GM21619 (cell line): ENCODE data around the gene RAB8A.

Source experiments
- ATAC-seq: cut with Tn5 transposase; IDR thresholded peaks from one replicate; pipeline ENCODE4 v1.9.1; 2021; ENCODE audit not compliant: unreplicated experiment

Gene RAB8A

DNA sequence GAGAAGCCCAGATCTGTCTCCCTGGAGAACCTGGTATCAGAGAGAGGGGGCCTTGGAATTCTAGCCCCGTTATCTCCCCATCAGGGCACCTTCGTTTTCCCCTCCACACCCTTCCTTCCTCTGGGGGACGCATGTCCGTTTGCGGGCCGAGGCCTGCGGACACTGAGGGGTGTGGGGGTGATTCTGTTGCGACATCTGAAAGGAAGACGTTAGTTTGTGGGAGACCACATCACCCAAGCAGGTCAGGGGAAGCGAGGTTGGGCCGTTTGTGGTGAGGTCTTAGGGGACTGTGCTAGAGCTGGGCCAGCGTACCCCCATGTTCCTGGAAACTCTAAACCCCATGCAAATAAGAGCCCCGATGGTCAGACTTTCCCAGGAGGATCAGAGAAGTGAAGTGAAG lies 28.1 kb downstream of the RAB8A start:
- no peak for ATAC-seq

DNA sequence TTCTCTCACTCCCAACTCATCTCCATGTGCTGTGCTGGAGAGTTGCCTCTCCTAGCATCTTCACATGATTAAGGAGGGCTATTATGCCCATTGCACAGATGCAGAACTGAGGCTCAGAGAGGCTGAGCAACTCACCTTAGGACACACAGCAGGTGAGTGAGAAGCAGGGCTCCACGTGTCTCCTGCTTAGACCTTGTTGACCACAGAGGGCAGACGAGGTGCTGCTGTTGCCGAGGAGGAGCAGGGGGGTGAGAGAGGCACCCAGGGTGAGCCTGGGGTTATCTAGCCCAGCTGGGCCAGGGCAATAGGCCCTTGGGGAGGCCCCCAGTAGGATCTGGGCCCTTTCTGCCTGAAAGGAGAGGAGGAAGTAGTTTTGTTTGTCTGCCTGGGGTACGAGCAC lies 29.4 kb downstream of the RAB8A start:
- no peak for ATAC-seq

DNA sequence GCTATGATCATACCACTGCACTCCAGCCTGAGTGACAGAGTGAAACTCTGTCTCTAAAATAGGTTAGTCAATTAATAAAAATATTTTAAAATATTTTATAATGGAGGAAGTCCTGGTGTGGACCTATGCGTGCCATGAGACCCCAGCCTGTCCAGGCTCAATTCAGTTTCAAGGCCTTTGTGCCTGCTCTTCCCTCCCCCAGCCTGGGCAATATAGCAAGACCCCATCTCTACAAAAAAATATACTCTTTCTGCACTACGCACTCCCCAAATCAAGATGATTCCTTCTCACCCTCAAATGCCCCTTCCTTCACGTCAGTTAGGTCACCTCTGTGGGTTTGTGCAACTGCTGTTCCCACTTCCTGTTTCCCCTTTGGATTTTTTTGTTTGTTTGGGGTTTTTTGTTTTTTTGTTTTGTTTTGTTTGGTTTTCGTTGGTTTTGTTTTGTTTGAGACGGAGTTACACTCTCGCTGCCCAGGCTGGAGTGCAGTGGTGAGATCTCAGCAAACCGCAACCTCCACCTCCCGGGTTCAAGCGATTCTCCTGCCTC lies 30.4 kb downstream of the RAB8A start:
- ATAC-seq, result no peak

DNA sequence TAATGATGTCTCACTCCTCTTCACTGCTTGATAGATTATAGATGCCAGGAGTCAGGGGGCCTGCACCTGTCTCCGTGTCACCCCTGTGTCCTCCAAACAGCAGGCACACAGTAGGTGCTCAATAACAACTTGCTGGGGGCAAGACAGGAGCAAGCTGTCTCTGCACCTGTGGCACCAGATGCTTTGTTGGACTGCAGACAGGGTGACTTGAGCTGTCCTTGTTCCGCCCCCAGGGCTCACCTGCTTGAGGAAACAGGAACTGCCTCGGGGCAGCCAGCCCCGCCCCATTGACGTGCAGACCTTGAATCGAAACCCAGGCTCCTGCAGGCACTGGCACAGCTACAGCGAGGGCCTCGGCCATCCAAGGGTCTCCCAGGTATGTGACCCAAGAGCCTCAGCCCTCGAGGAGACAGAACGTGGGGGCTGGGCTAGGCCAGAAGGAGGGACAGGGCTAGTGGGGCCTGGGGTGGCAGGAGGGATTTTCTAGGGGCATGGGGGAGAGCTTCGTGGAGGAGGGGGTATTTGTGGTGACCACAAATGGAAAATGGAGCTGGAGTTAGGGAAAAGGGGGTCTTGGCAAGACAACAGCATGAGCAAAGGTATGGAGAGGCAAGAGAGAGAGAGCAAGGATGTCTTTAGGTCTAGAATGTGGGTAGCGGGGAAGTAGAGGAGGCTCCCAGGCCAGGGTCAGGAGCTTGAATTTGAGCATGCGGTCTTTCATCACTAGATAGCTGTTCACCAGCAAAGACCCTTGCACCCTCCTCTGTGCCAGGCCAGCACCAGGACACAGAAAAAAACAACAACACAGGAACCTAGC lies 31.9 kb downstream of the RAB8A start, which contains the start of gene HSH2D:
Gene HSH2D, plus strand, starts transcription at position 287 of the 817 bp plus-strand sequence. CDS start 5,066 bp downstream, outside the sequence.
- peak; percentile 46 for ATAC-seq

DNA sequence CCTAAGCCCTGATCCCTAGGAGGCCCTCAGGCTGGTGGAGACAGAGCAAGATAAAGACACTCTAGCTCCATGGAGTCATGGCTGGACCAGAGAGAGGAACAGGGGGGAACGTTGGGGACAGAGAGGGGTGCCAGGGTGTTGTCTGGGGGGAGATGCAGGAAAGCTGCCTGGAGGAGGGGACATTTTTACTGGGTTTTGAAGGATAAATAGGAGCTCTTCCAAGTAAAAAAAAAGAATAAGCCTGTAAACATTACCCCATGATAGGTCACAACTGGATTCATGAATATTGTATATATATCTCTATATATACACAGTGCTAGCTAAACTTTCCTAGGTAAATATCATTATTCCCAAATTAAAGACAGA lies 32.5 kb downstream of the RAB8A start:
- no peak for ATAC-seq

DNA sequence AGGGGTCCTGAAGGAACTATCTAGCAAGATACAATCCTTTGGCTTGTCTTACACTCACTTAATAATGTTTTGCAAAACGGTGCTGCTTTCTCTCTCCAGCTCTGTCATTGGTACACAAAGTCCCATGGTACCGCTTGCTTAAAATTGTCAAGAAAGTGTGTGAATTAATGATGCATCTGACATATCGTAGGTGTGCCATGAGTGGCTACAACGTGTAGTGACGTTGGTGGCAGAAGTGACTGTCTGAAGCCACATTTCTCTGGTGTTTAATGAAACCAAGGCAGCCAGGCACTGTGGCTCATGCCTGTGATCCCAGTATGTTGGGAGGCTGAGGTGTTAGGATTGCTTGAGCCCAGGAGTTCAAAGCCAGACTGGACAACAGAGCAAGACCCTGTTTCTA lies 34.4 kb downstream of the RAB8A start:
- ATAC-seq, result no peak

DNA sequence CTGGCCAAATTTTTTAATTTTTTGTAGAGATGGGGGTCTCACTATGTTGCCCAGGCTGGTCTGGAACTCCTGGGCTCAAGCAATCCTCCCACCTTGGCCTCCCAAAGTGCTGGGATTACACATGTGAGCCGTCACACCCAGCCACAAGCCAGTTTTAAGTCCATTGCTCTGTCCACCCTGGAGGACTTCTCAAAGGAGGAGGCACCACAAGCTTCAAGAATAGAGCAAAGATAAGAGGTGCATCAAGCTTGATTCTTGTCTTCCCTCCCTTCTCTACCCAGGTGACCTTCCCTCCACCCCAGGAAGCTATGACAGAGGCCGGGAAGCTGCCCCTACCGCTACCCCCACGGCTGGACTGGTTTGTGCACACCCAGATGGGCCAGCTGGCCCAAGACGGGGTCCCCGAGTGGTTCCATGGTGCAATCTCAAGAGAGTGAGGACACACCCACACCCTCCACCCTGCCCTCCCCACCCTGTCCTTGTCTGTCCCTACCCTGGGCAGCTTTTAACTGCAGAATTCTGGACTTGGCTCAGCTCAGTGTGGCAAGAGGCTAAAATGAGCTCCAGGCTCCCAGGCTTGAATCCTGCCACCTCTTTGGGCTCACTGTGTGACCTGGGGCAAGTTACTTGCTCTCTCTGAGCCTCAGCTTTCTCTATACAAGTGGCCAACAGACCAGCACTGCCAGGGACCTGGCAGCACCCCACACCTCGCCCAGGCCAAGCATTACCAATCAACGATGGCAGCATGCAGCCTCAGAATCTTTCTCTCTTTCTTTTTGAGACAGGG lies 36.9 kb downstream of the RAB8A start:
- ATAC-seq, result no peak

DNA sequence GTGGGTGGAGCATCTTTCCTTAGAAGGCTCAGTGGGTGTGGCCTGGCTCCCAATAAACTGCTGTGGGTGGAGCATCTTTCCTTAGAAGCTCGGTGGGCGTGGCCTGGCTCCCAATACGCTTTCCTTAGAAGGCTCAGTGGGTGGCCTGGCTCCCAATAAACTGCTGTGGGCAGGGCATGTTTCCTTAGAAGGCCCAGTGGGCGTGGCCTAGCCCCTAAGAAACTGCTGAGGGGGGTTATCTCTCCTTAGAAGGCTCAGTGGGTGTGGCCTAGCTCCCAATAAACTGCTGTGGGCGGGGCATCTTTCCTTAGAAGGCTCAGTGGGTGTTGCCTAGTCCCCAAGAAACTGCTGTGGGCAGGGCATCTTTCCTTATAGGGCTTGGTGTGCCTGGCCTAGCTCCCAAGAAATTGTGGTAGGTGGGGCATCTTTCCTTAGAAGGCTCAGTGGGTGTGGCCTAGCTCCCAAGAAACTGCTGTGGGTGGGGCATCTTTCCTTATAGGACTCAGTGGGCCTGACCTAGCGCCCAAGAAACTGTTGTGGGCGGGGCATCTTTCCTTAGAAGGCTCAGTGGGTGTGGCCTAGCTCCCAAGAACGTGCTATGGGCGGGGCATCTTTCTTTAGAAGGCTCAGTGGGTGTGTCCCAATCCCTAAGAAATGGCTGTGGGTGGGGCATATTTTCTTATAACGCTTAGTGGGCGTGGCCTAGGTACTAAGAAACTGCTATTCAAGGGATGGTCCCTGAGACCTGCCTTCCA lies 42.1 kb downstream of the RAB8A start:
- no peak for ATAC-seq

DNA sequence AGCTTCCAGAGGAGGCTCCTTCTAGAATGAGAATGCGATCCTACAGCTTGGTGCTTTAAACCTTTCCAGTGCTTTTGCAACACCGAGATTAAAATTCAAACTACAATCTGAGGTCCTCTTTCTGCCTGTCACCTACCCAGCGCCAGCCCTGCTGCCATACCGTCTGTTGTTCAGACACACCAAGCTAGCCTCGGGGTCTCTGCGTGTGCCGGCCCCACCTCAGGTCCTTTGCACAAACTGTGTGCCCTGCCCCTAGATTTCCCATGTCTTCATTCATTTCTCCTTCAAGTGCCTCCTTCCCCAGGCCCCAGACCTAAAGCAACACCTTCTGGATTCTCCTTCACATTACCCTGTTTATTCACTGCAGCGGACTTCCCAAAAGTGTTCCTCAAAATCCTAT lies 42.9 kb downstream of the RAB8A start:
- no peak for ATAC-seq

DNA sequence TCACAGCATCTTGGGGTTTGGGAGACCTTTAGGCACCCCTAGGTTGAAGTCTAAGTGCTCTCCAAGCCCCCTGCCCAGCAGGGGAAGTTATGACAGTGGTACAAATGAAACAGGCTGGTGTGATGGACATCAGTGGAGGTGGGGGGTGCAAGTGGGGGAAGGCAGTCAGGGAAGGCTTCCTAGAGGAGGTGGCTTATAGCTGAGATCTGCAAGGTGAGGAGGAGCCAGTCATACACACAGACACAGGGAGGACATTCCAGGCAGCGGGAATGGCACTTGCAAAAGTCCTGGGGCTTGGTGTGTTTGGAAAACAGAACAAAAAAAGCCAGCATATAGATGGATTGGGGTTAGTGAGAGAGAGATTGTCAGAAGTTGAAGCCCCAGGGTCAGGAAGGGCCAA lies 43.4 kb downstream of the RAB8A start:
- ATAC-seq, result no peak

DNA sequence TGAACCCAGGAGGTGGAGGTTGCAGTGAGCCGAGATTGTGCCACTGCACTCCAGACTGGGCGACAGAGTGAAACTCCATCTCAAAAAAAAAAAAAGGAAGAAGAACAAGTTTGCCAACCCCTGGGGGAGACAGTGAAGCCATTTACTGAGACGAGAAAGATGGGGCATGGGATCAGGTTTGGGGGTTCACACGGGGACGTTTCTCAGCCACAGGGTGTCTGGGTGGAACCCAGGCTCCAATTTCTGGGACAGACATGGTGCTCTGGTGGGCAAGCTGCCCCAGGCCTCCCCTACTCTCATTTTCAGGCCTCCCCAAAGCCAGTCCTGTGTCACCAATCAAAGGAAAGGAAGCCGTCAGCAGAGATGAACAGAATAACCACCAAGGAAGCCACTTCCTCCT lies 45.2 kb downstream of the RAB8A start:
- no peak for ATAC-seq

DNA sequence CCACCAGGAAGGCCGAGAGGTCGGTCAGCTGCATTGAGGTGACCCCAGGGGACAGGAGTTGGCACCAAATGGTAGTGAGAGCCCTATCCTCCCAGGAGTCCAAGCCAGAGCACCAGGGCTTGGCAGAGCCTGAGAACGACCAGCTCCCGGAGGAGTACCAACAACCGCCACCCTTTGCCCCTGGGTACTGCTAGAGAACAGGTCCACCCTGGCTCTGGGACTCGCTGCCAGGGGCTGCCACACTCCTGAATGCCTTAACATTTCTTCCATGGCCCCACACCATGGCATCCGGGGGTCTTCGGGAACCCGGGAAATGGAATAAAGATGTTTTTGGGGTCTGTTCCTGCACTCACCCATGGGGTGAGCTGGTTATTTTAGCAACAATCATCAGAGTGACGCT lies 45.9 kb downstream of the RAB8A start:
- ATAC-seq, result no peak

DNA sequence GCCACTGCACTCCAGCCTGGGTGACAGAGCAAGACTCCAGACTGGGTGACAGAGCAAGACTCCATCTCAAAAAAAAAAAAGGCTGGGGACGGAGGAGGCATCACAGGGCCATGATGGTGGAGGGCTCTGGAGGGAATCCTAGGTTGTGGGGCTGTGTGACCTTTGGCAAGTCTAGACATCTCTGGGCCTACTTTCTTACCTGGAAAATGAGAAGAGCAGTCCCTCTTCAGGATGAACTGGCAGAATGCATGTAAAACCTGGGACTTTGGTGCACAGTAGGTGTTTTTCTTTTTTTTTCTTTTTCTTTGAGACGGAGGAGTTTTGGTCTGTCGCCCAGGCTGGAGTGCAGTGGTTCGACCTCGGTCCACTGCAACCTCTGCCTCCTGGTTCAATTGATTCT lies 48.0 kb downstream of the RAB8A start:
- ATAC-seq, result no peak

DNA sequence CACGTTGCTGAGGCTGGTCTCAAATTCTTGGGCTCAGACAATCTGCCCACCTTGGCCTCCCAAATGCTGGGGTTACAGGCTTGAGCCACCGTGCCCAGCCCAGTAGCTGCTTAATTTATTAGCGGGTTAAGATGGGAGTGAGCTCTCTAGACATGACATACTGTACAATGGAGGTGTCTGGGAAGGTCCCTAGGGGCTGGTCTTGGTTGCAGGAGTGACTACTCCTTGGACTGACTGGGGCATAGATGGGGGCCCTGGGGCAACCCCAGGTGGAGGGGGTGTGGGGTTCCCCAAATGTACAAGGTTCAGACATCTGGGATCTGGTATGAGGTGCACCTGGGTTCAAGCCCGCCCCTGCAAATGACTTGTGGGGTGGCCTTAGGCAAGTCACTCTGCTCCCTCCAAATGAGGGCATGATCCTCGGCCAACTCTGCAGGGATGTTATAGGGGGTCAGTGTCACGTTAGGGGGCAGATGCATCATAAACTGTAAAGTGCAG lies 48.8 kb downstream of the RAB8A start:
- ATAC-seq, result no peak

DNA sequence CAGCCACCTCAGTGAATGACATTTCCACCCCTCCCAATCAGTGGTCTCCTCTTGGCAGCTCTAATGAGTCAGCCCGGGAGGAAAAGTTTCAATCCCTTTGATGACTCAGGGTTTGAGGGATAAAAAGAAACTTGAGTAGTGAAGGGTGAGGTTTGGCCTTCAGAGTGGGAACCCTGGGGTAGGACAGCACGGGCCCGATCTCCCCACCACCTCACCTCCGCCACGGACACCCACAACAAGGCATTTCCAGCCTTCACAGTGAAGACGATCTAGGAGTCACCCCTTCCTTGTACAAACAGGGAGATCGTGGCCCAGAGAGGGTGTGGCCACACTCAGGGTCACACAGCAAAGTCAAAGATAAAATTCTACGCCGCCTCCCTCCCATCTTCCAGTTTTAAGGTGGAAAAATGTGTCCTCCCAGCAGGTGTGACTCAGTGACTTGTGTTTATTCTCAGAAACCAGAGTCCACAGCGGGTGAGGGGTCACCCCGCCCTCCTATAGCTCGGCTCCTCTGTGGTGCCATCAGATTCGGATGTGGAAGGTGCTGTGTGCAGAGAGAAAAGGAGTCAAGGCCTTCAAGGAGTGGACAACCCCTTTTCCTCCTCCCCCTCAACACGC lies 49.4 kb downstream of the RAB8A start:
- no peak for ATAC-seq

DNA sequence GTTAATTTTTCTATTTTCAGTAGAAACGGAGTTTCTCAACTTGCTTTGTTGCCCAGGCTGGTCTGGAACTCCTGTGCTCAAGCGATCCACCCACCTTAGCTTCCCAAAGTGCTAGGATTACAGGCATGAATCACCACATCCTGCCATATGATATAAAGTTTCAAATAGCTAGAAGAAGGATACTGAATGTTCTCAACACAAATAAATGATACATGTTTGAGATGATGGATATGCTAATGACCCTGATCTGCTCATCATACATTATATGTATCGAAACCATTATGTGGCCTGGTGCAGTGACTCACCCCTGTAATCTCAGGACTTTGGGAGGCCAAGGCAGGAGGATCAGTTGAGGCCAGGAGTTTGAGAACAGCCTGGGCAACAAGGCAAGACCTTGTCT lies 50.2 kb downstream of the RAB8A start:
- ATAC-seq, result no peak

DNA sequence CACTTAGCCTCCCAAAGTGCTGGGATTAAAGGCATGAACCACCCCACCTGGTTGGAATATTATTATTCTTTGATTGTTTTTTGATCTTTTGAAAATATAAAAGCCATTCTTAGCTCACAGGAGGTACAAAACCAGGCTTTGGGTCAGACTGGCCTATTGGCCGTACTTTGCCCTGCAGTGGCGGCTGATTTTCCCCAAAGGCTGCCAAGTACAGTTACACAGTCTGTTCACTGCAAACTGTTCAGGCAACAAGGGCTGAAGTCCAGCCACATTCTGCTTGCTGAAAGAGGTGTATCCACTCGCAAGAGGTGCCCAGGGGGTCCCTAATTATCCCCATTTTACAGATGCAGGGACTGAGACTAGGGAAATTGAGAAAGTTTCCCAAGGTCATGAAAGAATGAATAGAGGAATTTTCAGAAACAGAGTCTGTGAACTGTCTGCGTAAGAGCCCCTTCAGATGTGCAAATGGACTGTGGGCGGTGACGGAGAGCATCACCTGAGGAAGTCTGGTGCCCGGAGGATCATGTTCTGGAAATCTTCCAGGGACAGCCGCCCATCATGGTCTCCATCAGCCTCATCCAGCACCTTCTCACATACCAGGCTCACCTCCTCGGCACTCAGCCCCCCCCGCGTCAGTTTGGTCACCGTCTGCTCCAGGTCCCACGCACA lies 52.7 kb downstream of the RAB8A start:
- no peak for ATAC-seq

DNA sequence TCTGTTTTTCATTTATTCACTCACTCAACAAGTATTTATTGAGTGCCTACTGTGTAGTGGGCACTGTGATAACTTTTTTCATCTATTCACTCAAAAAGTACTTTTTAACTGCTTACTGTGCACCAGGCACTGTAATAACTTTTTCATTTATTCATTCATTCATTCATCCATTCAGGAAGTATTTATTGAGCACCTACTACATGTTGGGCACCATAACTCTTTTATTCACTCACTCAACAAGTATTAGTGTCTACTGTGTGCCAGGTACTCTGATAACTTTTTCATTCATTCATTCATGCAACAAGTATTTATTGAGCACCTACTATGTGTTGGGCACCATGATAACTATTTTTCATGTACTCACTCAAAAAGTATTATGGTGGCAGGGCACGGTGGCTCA lies 54.7 kb downstream of the RAB8A start:
- no peak for ATAC-seq

DNA sequence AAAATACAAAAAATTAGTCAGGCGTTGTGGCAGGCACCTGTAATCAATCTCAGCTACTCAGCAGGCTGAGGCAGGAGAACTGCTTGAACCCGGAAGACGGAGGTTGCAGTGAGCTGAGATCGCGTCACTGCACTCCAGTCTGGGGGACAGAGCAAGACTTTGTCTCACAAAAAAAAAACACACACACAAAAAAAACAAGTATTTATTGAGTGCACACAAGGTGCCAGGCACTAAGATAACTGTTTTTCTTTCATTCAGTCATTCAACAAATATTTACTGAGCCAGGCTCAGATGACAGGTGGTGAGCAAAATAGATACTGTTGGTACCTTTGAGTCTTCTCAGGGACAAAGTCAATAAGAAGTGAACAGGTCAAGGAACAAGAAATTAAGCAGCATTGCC lies 55.4 kb downstream of the RAB8A start:
- no peak for ATAC-seq

DNA sequence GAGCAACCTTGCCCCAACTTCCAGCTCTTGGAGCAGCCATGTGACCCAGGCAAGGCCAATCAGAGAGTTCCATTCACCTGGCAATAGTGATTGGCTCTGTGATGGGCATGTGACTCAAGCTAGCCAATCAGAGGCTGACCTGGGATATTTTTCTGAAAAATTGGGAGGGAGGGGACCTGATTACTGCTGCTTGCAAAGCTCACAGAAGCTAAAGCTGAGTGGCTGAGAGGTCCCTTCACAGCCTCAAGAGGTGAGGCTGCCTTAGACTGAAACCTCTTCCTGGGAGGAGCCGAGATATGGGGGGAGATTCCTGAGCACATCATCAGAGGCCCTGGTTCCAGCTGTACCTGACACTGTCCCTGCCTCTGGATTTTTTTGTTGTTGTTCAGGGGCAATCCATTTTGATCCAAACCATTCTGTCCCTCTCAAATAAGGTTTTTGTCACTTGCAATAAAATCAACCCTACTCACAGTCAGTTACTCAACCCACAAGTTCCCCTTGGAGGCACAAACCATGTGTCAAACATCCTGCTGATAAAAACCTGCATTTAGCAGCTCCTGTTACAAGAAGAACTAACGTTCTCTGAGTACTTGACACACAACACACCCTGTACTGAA lies 56.9 kb downstream of the RAB8A start:
- ATAC-seq, result no peak
